ENCODE results near the gene PEX11G. TPM values are rescaled to one million over a fixed set of nuclear protein-coding genes. Genes with fewer than 3 reads are reported as not detected.
"Not testable (repeated sequence)": the region's sequence is repeated elsewhere in the genome, so short reads cannot be mapped to it uniquely, and the experiment has no call there.

The PEX11G gene
- polyA plus RNA-seq, 1 experiment, result 3.8 TPM

DNA sequence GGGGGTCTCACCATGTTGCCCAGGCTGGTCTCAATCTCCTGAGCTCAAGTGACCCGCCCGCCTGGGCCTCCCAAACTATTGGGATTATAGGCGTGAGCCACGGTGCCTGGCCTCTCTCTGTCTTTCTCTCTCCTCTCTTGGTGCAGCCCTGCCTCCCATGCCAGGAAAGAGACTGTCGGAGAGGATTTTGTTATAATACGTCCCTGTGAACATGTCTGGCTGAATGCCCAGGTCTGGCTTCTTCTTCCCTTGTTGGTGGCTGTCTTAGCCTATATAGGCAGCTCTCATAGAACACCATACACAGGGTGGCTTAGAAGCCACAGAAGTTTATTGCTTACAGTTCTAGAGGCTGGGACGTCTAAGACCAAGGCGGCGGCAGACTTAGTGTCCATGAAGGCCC is 46.4 kb downstream of the PEX11G start:
- TF ChIP-seq, protein P1, sequence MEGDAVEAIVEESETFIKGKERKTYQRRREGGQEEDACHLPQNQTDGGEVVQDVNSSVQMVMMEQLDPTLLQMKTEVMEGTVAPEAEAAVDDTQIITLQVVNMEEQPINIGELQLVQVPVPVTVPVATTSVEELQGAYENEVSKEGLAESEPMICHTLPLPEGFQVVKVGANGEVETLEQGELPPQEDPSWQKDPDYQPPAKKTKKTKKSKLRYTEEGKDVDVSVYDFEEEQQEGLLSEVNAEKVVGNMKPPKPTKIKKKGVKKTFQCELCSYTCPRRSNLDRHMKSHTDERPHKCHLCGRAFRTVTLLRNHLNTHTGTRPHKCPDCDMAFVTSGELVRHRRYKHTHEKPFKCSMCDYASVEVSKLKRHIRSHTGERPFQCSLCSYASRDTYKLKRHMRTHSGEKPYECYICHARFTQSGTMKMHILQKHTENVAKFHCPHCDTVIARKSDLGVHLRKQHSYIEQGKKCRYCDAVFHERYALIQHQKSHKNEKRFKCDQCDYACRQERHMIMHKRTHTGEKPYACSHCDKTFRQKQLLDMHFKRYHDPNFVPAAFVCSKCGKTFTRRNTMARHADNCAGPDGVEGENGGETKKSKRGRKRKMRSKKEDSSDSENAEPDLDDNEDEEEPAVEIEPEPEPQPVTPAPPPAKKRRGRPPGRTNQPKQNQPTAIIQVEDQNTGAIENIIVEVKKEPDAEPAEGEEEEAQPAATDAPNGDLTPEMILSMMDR (IDR thresholded peaks at IDR 0.05; ENCODE audit: insufficient read depth, low read depth, low read length), result no peak
- ChIA-PET CTCF (no interaction called here), POLR2A (no interaction called here)
- DNase-seq (ENCODE audit: low read depth), result no peak
- Histone ChIP-seq H3K4me3 (ENCODE audit: low read depth, low read length) (no peak overlapping the region), H3K36me3 (ENCODE audit: control insufficient read depth, insufficient read depth, low read length) (peaks cover 20% of the 10 kb centered on the region), H3K27me3 (ENCODE audit: control insufficient read depth, insufficient read depth, low read length) (no peaks in the 10 kb centered on the region)

DNA sequence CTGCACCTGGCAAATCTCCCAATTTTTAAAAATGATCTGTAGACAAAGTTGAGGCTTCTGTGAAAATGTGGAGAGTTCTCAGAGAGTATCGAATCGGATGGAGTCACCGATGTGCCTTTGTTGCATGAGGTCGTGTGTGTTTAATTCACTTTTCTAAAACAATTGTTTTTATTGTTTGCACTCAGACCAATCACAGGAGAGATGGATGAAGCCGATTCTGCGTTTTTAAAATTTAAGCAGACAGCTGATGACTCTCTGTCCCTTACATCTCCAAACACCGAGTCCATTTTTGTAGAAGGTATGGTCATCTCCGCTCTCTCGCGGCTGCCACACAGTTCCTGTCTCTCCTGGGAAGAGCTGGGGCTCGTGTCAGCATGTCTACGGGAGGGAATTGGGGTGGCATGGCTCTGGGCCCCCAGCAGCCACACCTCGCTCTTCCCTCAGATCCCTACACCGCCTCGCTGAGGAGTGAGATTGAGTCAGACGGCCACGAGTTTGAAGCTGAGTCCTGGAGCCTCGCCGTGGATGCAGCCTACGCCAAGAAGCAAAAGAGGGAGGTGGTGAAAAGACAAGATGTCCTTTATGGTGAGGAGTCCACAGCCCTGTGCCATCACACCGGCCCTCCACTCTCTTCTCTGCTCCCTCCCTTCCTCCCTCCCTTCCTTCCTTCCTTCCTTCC is 47.2 kb downstream of the PEX11G start:
- H3K36me3 ChIP-seq (ENCODE audit: control insufficient read depth, insufficient read depth, low read length), result peaks cover 20% of the 10 kb centered on the region
- CTCF ChIA-PET, result no interaction called here
- POLR2A ChIA-PET, result no interaction called here

DNA sequence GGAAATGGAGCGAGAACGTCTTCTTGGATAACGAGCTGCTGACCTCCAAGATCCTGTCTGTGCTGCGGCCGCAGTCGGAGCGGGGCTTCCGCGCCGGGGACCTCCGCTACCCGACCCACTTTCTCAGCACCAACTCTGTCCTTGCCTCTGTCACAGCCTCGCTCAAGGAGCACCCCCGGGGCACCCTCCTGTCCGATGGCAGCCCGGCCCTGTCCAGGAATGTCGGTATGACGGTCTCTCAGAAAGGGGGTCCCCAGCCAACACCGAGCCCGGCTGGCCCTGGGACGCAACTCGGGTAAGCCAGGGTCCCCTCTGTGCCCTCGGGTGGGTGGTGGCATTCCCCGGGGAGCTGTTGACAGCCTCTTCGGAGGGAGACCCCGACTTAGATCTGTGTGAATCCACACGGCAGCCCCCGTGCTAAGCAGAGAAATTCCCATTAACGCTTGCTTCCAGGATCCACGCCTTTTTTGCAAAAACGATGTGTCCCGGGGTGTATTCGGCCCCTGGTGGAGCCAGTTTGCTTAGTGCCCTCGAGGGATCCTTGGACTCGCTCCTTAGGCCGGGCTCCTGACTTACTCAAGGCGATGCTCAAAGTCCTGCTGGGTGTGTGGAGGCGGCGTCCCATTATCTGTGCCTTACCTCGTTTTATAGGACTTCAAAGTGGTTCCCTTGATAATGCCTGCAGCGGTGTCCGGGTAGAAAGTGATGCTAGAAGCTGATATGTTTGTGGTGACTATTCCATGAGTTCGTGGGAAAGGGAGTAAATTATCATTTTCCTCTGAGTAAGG is 48.5 kb downstream of the PEX11G start:
- no peak for DNase-seq (ENCODE audit: low read depth)
- H3K27me3 ChIP-seq (ENCODE audit: control insufficient read depth, insufficient read depth, low read length), result no peaks in the 10 kb centered on the region
- POLR2A ChIA-PET, result no interaction called here
- peaks cover 18% of the 10 kb centered on the region for H3K36me3 ChIP-seq (ENCODE audit: control insufficient read depth, insufficient read depth, low read length)
- TF ChIP-seq, protein P1 (IDR thresholded peaks at IDR 0.05; ENCODE audit: insufficient read depth, low read depth, low read length), result no peak
- no peak overlapping the region for H3K4me3 ChIP-seq (ENCODE audit: low read depth, low read length)
- CTCF ChIA-PET, result no interaction called here

More for the DNA sequence above, 47.2 kb downstream of the PEX11G start:
- no peak for DNase-seq (ENCODE audit: low read depth)
- TF ChIP-seq, protein P1 (IDR thresholded peaks at IDR 0.05; ENCODE audit: insufficient read depth, low read depth, low read length), result no peak
- Histone ChIP-seq H3K27me3 (ENCODE audit: control insufficient read depth, insufficient read depth, low read length) (no peaks in the 10 kb centered on the region), H3K4me3 (ENCODE audit: low read depth, low read length) (no peak overlapping the region)

DNA sequence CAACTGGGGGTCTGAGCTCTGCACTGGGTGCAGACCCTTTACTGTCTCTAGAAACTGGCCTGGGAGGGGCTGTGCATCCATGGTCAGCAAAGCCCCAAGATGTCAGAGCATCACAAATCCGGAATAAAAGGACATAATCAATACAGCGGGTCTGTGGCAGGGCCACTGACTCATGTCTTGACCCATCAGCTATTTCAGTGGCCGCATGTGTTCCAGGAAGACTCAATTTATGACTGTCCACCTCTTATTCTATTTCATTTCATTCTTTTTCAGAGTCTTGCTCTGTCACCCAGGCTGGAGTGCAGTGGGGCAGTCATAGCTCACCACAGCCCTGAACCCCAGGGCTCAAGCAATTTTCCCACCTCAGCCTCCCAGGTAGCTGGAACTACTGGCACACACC is 53.2 kb downstream of the PEX11G start:
- ChIA-PET POLR2A (no interaction called here), CTCF (no interaction called here)
- H3K27me3 ChIP-seq (ENCODE audit: control insufficient read depth, insufficient read depth, low read length), result no peaks in the 10 kb centered on the region
- H3K4me3 ChIP-seq (ENCODE audit: low read depth, low read length), result no peak overlapping the region
- DNase-seq (ENCODE audit: low read depth), result no peak
- peaks cover 3% of the 10 kb centered on the region for H3K36me3 ChIP-seq (ENCODE audit: control insufficient read depth, insufficient read depth, low read length)
- TF ChIP-seq, protein P1 (IDR thresholded peaks at IDR 0.05; ENCODE audit: insufficient read depth, low read depth, low read length), result no peak

DNA sequence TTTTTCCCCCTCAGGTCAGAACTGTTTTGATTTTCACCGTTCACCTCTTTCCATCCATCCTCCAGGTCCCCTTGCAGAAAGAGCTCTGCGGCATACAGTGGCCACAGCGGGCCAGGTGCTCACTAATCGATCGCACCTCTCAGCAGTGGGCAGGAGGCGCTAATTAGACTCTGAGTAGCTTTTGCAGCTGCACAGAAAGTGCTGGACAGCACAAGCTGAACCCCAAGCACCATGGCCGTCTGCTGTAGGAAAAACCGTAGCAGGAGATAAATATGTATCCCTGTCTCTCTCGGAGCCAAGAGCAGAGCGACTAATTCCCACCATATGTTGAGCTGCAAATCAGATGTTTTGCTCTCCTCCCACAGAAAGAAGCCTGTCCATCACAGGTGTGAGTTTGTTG is 54.4 kb downstream of the PEX11G start:
- H3K4me3 ChIP-seq (ENCODE audit: low read depth, low read length), result no peak overlapping the region
- no peaks in the 10 kb centered on the region for H3K27me3 ChIP-seq (ENCODE audit: control insufficient read depth, insufficient read depth, low read length)
- no peak for DNase-seq (ENCODE audit: low read depth)
- ChIA-PET POLR2A (no interaction called here), CTCF (no interaction called here)
- TF ChIP-seq, protein P1 (IDR thresholded peaks at IDR 0.05; ENCODE audit: insufficient read depth, low read depth, low read length), result no peak
- H3K36me3 ChIP-seq (ENCODE audit: control insufficient read depth, insufficient read depth, low read length), result no peaks in the 10 kb centered on the region; the same call in 1 of the 2 replicates

DNA sequence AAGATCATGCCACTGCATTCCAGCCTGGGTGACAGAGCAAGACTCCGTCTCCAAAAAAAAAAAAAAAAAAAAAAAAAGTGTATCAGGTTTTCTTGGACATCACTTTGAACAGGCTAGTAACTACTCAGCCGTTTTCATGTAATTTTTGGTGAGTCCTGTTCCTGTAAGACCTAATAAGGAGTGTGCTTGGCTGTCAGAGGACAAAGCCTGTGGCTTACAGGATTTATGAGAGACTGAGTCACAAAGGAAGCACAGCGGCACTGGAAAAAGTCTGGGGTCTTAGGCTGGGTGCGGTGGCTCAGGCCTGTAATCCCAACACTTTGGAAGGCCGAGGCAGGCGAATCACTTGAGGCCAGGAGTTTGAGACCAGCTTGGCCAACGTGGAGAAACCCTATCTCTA is 55.4 kb downstream of the PEX11G start:
- POLR2A ChIA-PET; H3K27me3 ChIP-seq (ENCODE audit: control insufficient read depth, insufficient read depth, low read length); DNase-seq (ENCODE audit: low read depth); CTCF ChIA-PET; H3K4me3 ChIP-seq (ENCODE audit: low read depth, low read length); H3K36me3 ChIP-seq (ENCODE audit: control insufficient read depth, insufficient read depth, low read length): not testable (repeated sequence)
